ENCODE data around the gene MRPL51. TPM values are rescaled to one million over a fixed set of nuclear protein-coding genes. Genes with fewer than 3 reads are reported as not detected.

The MRPL51 gene
- polyA plus RNA-seq, 1 donor (not counting 4 experiments of a cell fraction or from before 2014, with no cell fraction given) = 184 TPM

- H3K4me2 ChIP-seq (ENCODE audit: control insufficient read depth, extremely low read depth, insufficient read depth, low read depth, low read length) = no peak overlapping the region
- H3K27ac ChIP-seq (ENCODE audit: control insufficient read depth, insufficient read depth, low read length) = no peak overlapping the region
- no peak overlapping the region for H3K4me3 ChIP-seq (ENCODE audit: control insufficient read depth in 2 of 3, extremely low read depth in 1 of 3, insufficient read depth in 2 of 3, low read depth in 1 of 3, low read length in 3 of 3)
- no peak for TF ChIP-seq EZH2 (IDR thresholded peaks at IDR 0.05; ENCODE audit: low read length)
- no peak for TF ChIP-seq CTCF (optimal IDR thresholded peaks at IDR 0.05 in 1 of 3, IDR thresholded peaks at IDR 0.05 in 1 of 3, conservative IDR thresholded peaks at IDR 0.05 in 1 of 3; ENCODE audit: extremely low read depth in 1 of 3, insufficient read depth in 2 of 3, low read length in 3 of 3)
- no peaks in the 10 kb centered on the region for H3K27me3 ChIP-seq (ENCODE audit: control insufficient read depth, extremely low read depth, insufficient read depth, low read length)
- H4K20me1 ChIP-seq (ENCODE audit: control insufficient read depth, extremely low read depth, insufficient read depth, low read length) = no peaks in the 10 kb centered on the region
- no peak for FAIRE-seq
- H3K36me3 ChIP-seq (ENCODE audit: control insufficient read depth in 2 of 2, extremely low read depth in 1 of 2, insufficient read depth in 2 of 2, low read length in 2 of 2) = peaks cover 29 to 80% of the 10 kb centered on the region in 2 experiments
- dilution Hi-C loops (cut with MboI; ENCODE audit: extremely low pct_ligation_motif_present, low sequenced_read_pairs) = no loop called here
- H3K4me1 ChIP-seq (ENCODE audit: control insufficient read depth, extremely low read depth, insufficient read depth, low read length) = peaks cover 19% of the 10 kb centered on the region
- H3K9me3 ChIP-seq (ENCODE audit: control insufficient read depth, low read depth, low read length) = no peaks in the 10 kb centered on the region
- H3K9ac ChIP-seq (ENCODE audit: control insufficient read depth, extremely low read depth, insufficient read depth, low read length) = no peak overlapping the region
- no peaks in the 10 kb centered on the region for H3K79me2 ChIP-seq (ENCODE audit: control insufficient read depth, insufficient read depth, low read length)
- H2AFZ ChIP-seq (ENCODE audit: control insufficient read depth, low read length) = no peak overlapping the region
- DNase-seq (ENCODE audit: low read depth, low spot score) = no peak
- H3K9me1 ChIP-seq (ENCODE audit: control insufficient read depth, extremely low read depth, insufficient read depth, low read length) = no peaks in the 10 kb centered on the region
These were observed 33.1 kb upstream of the MRPL51 start for GRCh38 chr12:6526201-6526600.

DNA sequence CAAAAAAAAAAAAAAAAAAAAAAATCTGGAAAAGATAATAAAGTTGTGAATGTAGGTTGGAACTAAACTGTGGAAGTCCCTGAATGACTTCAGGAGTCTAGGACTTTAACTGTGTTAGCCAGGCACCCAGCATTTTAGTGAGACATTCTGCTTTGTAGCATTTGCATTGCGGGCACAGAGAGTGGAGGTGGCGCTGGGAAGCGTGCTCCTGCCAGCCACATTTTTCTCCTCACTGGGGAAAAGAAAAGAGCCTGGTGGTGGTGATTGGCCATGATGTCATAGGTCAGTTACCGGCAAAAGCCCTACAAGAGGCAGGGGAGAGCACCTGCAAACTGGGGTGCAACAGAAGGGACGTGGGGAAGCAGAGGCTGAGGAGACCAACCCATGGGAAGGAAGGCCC, 31.6 kb upstream of the MRPL51 start:
- H3K4me2 ChIP-seq (ENCODE audit: control insufficient read depth, extremely low read depth, insufficient read depth, low read depth, low read length) = no peak overlapping the region
- dilution Hi-C loops (cut with MboI; ENCODE audit: extremely low pct_ligation_motif_present, low sequenced_read_pairs) = no loop called here
- TF ChIP-seq CTCF (optimal IDR thresholded peaks at IDR 0.05 in 1 of 3, IDR thresholded peaks at IDR 0.05 in 1 of 3, conservative IDR thresholded peaks at IDR 0.05 in 1 of 3; ENCODE audit: extremely low read depth in 1 of 3, insufficient read depth in 2 of 3, low read length in 3 of 3) (no peak), EZH2 (IDR thresholded peaks at IDR 0.05; ENCODE audit: low read length) (no peak)
- H3K36me3 ChIP-seq (ENCODE audit: control insufficient read depth in 2 of 2, extremely low read depth in 1 of 2, insufficient read depth in 2 of 2, low read length in 2 of 2) = peaks cover 31 to 72% of the 10 kb centered on the region in 2 experiments
- no peaks in the 10 kb centered on the region for H3K9me3 ChIP-seq (ENCODE audit: control insufficient read depth, low read depth, low read length)
- H2AFZ ChIP-seq (ENCODE audit: control insufficient read depth, low read length) = no peak overlapping the region
- peaks cover 16% of the 10 kb centered on the region for H3K4me1 ChIP-seq (ENCODE audit: control insufficient read depth, extremely low read depth, insufficient read depth, low read length)
- H3K27ac ChIP-seq (ENCODE audit: control insufficient read depth, insufficient read depth, low read length) = no peak overlapping the region
- H3K4me3 ChIP-seq (ENCODE audit: control insufficient read depth in 2 of 3, extremely low read depth in 1 of 3, insufficient read depth in 2 of 3, low read depth in 1 of 3, low read length in 3 of 3) = no peak overlapping the region
- H3K27me3 ChIP-seq (ENCODE audit: control insufficient read depth, extremely low read depth, insufficient read depth, low read length) = no peaks in the 10 kb centered on the region
- no peak for DNase-seq (ENCODE audit: low read depth, low spot score)
- H3K9ac ChIP-seq (ENCODE audit: control insufficient read depth, extremely low read depth, insufficient read depth, low read length) = no peak overlapping the region
- FAIRE-seq = no peak
- no peaks in the 10 kb centered on the region for H3K79me2 ChIP-seq (ENCODE audit: control insufficient read depth, insufficient read depth, low read length)
- no peaks in the 10 kb centered on the region for H3K9me1 ChIP-seq (ENCODE audit: control insufficient read depth, extremely low read depth, insufficient read depth, low read length)
- no peaks in the 10 kb centered on the region for H4K20me1 ChIP-seq (ENCODE audit: control insufficient read depth, extremely low read depth, insufficient read depth, low read length)

All from keratinocyte (primary cell).